Measurements from ENCODE around the gene DYNLT2. TPM values are rescaled to one million over a fixed set of nuclear protein-coding genes. Genes with fewer than 3 reads are reported as not detected.

The DYNLT2 gene
- total and polyA plus RNA-seq, 2 of the 13 experiments (the other 11 are each of a cell fraction or from before 2014, with no cell fraction given) = 2.1 to 4.3 TPM

- TF ChIP-seq REPIN1 (CRISPR knock-in tag; IDR thresholded peaks at IDR 0.05; ENCODE audit: borderline replicate concordance, low read depth) = peak; percentile 96
- peak; percentile 84; the same call in 1 of the 2 replicates for TF ChIP-seq RFXAP (CRISPR knock-in tag; IDR thresholded peaks at IDR 0.05; ENCODE audit: borderline replicate concordance)
- TF ChIP-seq SMAD3 (CRISPR knock-in tag; IDR thresholded peaks at IDR 0.05) = peak; percentile 43; the same call in 1 of the 2 replicates
- TF ChIP-seq NR2F1 (CRISPR knock-in tag; IDR thresholded peaks at IDR 0.05) = peak; percentile 10 to 46; a peak in 2 of 4 replicates
- peak; percentile 85 for TF ChIP-seq ZBTB20 (CRISPR knock-in tag; IDR thresholded peaks at IDR 0.05; ENCODE audit: borderline replicate concordance, low read depth)
- TF ChIP-seq ZNF713 (CRISPR knock-in tag; IDR thresholded peaks at IDR 0.05) = peak; percentile 87; the same call in 1 of the 2 replicates
- no peak for TF ChIP-seq MED8 (CRISPR knock-in tag; IDR thresholded peaks at IDR 0.05; ENCODE audit: insufficient replicate concordance)
- peak; percentile 35 for TF ChIP-seq SRSF4 (IDR thresholded peaks at IDR 0.05; ENCODE audit: low read depth, low read length, poor library complexity, severe bottlenecking)
- TF ChIP-seq NFATC3 (CRISPR knock-in tag; IDR thresholded peaks at IDR 0.05) = no peak; the same call in 1 of the 2 replicates
- no peak for TF ChIP-seq ZMYM3 (CRISPR knock-in tag; IDR thresholded peaks at IDR 0.05)
- TF ChIP-seq BHLHE40 (IDR thresholded peaks at IDR 0.05; ENCODE audit: low read length) = peak; percentile 53; the same call in 1 of the 2 replicates
- TF ChIP-seq SKI (IDR thresholded peaks at IDR 0.05; ENCODE audit: partially characterized antibody) = peak; percentile 24
- TF ChIP-seq BRCA1 (CRISPR knock-in tag; IDR thresholded peaks at IDR 0.05) = no peak; the same call in none of the 2 replicates
- TF ChIP-seq ZNF34 (CRISPR knock-in tag; IDR thresholded peaks at IDR 0.05; ENCODE audit: borderline replicate concordance) = peak; percentile 97
- no peak for TF ChIP-seq TEAD2 (CRISPR knock-in tag; IDR thresholded peaks at IDR 0.05)
- TF ChIP-seq ZNF224 (CRISPR knock-in tag; IDR thresholded peaks at IDR 0.05) = peak; percentile 77; the same call in 1 of the 2 replicates
- TF ChIP-seq REL (CRISPR knock-in tag; conservative IDR thresholded peaks at IDR 0.05) = peak; percentile 95
- no peak; the same call in none of the 2 replicates for TF ChIP-seq ZNF235 (CRISPR knock-in tag; IDR thresholded peaks at IDR 0.05; ENCODE audit: borderline replicate concordance)
- no peak for TF ChIP-seq TRIM22 (IDR thresholded peaks at IDR 0.05)
- TF ChIP-seq ZSCAN12 (CRISPR knock-in tag; IDR thresholded peaks at IDR 0.05) = peak; percentile 78; the same call in 1 of the 2 replicates
- no peak for TF ChIP-seq TRIM24 (CRISPR knock-in tag; IDR thresholded peaks at IDR 0.05)
- TF ChIP-seq ZNF20 (CRISPR knock-in tag; IDR thresholded peaks at IDR 0.05) = no peak
- peak; percentile 94 for TF ChIP-seq DR1 (CRISPR knock-in tag; IDR thresholded peaks at IDR 0.05)
- TF ChIP-seq PREB (CRISPR knock-in tag; IDR thresholded peaks at IDR 0.05) = no peak
- TF ChIP-seq KDM4B (CRISPR knock-in tag; IDR thresholded peaks at IDR 0.05) = peak; percentile 93
- TF ChIP-seq HNRNPK (IDR thresholded peaks at IDR 0.05; ENCODE audit: low read depth, low read length, poor library complexity, severe bottlenecking) = peak; percentile 91
- no peak for TF ChIP-seq HES4 (CRISPR knock-in tag; IDR thresholded peaks at IDR 0.05; ENCODE audit: borderline replicate concordance)
- 0 out of 2 replicates have a peak, but pooled peaks have one; percentile 84 for TF ChIP-seq ZSCAN31 (CRISPR knock-in tag; IDR thresholded peaks at IDR 0.05; ENCODE audit: low read depth)
- no peak for TF ChIP-seq ZNF550 (CRISPR knock-in tag; IDR thresholded peaks at IDR 0.05; ENCODE audit: borderline replicate concordance)
Measured at GRCh38 chr6:169701954-169702839, 49.2 kb downstream of the DYNLT2 start, which contains the start of the genes C6orf120 and WDR27 (continued).

Measured in HepG2 (cell line).